HepG2 (cell line): ENCODE data around the gene PAIP2. TPM values are rescaled to one million over a fixed set of nuclear protein-coding genes. Genes with fewer than 3 reads are reported as not detected.
A peak's percentile ranks its signal among the peaks of the same experiment; 100 is the strongest.

Source experiments
- ELK4 ChIP-seq: sonication (generic); formaldehyde crosslinking; IDR thresholded peaks from 2 replicates; pipeline ENCODE4 v1.9.0; 2021; ENCODE audit warnings: missing genetic modification reagents, borderline replicate concordance
- ESRRA ChIP-seq: sonication (generic); formaldehyde crosslinking; IDR thresholded peaks from 2 replicates; pipeline ENCODE4 v1.5.1; 2020; ENCODE audit warnings: mild to moderate bottlenecking, low read depth, missing genetic modification reagents
- HOXA9 ChIP-seq: sonication (generic); formaldehyde crosslinking; IDR thresholded peaks from 2 replicates; pipeline ENCODE4 v1.8.1; 2022; ENCODE audit warnings: missing genetic modification reagents, mild to moderate bottlenecking, moderate library complexity, borderline replicate concordance
- KDM5B ChIP-seq: sonication (generic); formaldehyde crosslinking; IDR thresholded peaks from 2 replicates; pipeline ENCODE4 v1.4.0; 2020; ENCODE audit warnings: missing genetic modification reagents, mild to moderate bottlenecking, borderline replicate concordance
- KDM6A ChIP-seq: IDR thresholded peaks from 2 replicates; pipeline ENCODE4 v1.6.1; 2016; ENCODE audit warnings: low read depth
- MBD4 ChIP-seq: IDR thresholded peaks from 2 replicates; pipeline ENCODE4 v1.6.1; 2012; ENCODE audit warnings: low read length, inconsistent platforms, borderline replicate concordance
- POLR2G ChIP-seq: fragments of 200-400 bp; formaldehyde crosslinking; IDR thresholded peaks from 2 replicates; pipeline ENCODE4 v1.6.1; 2018; ENCODE audit warnings: mild to moderate bottlenecking, low read depth, low read length, moderate library complexity
- RBFOX2 ChIP-seq: fragments of 200-400 bp; formaldehyde crosslinking; IDR thresholded peaks from 2 replicates; pipeline ENCODE4 v1.6.1; 2017; ENCODE audit warnings: low read depth, mild to moderate bottlenecking, low read length
- TP53 ChIP-seq: sonication (generic); formaldehyde crosslinking; conservative IDR thresholded peaks from 2 replicates; pipeline ENCODE4 v1.4.0; 2020; ENCODE audit warnings: missing genetic modification reagents
- ZHX1 ChIP-seq: sonication (generic); formaldehyde crosslinking; IDR thresholded peaks from 2 replicates; pipeline ENCODE4 v1.8.1; 2022; ENCODE audit warnings: low read depth, mild to moderate bottlenecking, missing genetic modification reagents
- ZNF101 ChIP-seq: sonication (generic); formaldehyde crosslinking; IDR thresholded peaks from 2 replicates; pipeline ENCODE4 v1.4.0; 2020; ENCODE audit warnings: mild to moderate bottlenecking, low read depth, missing genetic modification reagents, borderline replicate concordance
- ZNF746 ChIP-seq: sonication (generic); formaldehyde crosslinking; IDR thresholded peaks from 2 replicates; pipeline ENCODE4 v1.8.0; 2022; ENCODE audit warnings: mild to moderate bottlenecking, missing genetic modification reagents
- polyA plus RNA-seq, 8 experiments: library from polyadenylated mRNA; depleted of rRNA in 3 of 8; stranded (reverse) in 7 of 8; unstranded in 1 of 8; fragments of >200 nt; fragmentation: Illumina TruSeq in 4 of 8; extraction: Trizol in 4 of 8; gene quantifications; 2 replicates each; pipeline versions ENCODE4 v1.2.1 to v1.2.3, GENCODE V29; 2011 to 2016; ENCODE audit warnings: low read depth in 4 of 8, missing spikeins in 1 of 8, mixed read lengths in 1 of 8; ENCODE audit not compliant: insufficient read depth in 1 of 8
- total RNA-seq, 5 experiments: library from RNA; depleted of rRNA; stranded (reverse); fragments of >200 nt; fragmentation: Illumina TruSeq; extraction: Trizol; gene quantifications; 2 replicates each; pipeline ENCODE4 v1.2.3, GENCODE V29; 2016; ENCODE audit warnings: low read depth in 1 of 5
- TF ChIP-seq, protein P1 (sequence below): sonication (generic); formaldehyde crosslinking; IDR thresholded peaks from 2 replicates; pipeline ENCODE4 v1.5.0; 2020; ENCODE audit warnings: mild to moderate bottlenecking, missing genetic modification reagents, borderline replicate concordance
- TF ChIP-seq, protein P2 (sequence below): sonication (generic); formaldehyde crosslinking; IDR thresholded peaks from 2 replicates; pipeline ENCODE4 v1.9.0; 2022; ENCODE audit warnings: missing genetic modification reagents, mild to moderate bottlenecking, borderline replicate concordance

The PAIP2 gene
- total and polyA plus RNA-seq, 2 of the 13 experiments (the other 11 are each of a cell fraction or from before 2014, with no cell fraction given), result 61.5 to 76.3 TPM

DNA sequence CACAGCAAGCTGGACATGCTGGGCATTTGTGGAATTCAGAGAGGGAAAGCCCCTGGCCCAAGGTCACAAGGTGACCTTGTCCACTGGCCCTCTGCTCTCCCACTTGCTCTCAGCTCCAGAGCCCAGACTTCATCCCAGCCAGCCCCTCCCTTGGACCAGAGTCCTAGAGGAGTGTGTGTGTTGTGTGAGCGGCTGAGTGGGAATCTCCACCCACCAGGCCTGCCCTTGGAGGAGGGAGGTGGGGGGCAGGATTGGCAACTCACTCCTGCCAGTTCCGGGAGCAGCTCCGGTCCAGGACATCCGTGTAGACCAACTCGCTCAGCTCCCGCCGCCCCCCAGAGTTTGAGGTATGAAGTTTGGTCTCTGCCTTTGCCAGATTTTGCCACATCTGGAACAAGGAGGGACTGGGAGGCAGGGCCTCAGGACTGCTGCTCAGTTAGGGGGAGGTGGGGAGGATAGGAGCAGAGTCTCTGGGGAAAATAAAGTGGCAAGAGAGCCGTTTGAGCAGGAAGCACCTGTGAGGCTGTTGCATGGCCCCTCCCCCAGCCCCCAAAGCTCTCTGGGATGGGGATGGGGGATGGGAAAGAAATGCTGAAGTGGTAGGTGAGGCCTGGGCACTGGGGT, 46.7 kb downstream of the PAIP2 start (continued):
- TF ChIP-seq ZHX1 (CRISPR knock-in tag), result peak; percentile 40; the same call in 1 of the 2 replicates
- TF ChIP-seq ELK4 (CRISPR knock-in tag), result no peak
- no peak for TF ChIP-seq MBD4
- peak; percentile 99 for TF ChIP-seq ESRRA (CRISPR knock-in tag)
- TF ChIP-seq ZNF101 (CRISPR knock-in tag), result no peak
- TF ChIP-seq, protein P1, sequence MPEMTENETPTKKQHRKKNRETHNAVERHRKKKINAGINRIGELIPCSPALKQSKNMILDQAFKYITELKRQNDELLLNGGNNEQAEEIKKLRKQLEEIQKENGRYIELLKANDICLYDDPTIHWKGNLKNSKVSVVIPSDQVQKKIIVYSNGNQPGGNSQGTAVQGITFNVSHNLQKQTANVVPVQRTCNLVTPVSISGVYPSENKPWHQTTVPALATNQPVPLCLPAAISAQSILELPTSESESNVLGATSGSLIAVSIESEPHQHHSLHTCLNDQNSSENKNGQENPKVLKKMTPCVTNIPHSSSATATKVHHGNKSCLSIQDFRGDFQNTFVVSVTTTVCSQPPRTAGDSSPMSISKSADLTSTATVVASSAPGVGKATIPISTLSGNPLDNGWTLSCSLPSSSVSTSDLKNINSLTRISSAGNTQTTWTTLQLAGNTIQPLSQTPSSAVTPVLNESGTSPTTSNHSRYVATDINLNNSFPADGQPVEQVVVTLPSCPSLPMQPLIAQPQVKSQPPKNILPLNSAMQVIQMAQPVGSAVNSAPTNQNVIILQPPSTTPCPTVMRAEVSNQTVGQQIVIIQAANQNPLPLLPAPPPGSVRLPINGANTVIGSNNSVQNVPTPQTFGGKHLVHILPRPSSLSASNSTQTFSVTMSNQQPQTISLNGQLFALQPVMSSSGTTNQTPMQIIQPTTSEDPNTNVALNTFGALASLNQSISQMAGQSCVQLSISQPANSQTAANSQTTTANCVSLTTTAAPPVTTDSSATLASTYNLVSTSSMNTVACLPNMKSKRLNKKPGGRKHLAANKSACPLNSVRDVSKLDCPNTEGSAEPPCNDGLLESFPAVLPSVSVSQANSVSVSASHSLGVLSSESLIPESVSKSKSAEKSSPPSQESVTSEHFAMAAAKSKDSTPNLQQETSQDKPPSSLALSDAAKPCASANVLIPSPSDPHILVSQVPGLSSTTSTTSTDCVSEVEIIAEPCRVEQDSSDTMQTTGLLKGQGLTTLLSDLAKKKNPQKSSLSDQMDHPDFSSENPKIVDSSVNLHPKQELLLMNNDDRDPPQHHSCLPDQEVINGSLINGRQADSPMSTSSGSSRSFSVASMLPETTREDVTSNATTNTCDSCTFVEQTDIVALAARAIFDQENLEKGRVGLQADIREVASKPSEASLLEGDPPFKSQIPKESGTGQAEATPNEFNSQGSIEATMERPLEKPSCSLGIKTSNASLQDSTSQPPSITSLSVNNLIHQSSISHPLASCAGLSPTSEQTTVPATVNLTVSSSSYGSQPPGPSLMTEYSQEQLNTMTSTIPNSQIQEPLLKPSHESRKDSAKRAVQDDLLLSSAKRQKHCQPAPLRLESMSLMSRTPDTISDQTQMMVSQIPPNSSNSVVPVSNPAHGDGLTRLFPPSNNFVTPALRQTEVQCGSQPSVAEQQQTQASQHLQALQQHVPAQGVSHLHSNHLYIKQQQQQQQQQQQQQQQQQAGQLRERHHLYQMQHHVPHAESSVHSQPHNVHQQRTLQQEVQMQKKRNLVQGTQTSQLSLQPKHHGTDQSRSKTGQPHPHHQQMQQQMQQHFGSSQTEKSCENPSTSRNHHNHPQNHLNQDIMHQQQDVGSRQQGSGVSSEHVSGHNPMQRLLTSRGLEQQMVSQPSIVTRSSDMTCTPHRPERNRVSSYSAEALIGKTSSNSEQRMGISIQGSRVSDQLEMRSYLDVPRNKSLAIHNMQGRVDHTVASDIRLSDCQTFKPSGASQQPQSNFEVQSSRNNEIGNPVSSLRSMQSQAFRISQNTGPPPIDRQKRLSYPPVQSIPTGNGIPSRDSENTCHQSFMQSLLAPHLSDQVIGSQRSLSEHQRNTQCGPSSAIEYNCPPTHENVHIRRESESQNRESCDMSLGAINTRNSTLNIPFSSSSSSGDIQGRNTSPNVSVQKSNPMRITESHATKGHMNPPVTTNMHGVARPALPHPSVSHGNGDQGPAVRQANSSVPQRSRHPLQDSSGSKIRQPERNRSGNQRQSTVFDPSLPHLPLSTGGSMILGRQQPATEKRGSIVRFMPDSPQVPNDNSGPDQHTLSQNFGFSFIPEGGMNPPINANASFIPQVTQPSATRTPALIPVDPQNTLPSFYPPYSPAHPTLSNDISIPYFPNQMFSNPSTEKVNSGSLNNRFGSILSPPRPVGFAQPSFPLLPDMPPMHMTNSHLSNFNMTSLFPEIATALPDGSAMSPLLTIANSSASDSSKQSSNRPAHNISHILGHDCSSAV, result no peak
- TF ChIP-seq HOXA9 (CRISPR knock-in tag), result no peak
- TF ChIP-seq ZNF746 (CRISPR knock-in tag), result no peak
- TF ChIP-seq KDM5B (CRISPR knock-in tag), result peak; percentile 23; the same call in 1 of the 2 replicates
- no peak for TF ChIP-seq KDM6A
- TF ChIP-seq POLR2G, result peak; percentile 54; the same call in 1 of the 2 replicates
- no peak for TF ChIP-seq TP53 (CRISPR knock-in tag)
- TF ChIP-seq, protein P2, sequence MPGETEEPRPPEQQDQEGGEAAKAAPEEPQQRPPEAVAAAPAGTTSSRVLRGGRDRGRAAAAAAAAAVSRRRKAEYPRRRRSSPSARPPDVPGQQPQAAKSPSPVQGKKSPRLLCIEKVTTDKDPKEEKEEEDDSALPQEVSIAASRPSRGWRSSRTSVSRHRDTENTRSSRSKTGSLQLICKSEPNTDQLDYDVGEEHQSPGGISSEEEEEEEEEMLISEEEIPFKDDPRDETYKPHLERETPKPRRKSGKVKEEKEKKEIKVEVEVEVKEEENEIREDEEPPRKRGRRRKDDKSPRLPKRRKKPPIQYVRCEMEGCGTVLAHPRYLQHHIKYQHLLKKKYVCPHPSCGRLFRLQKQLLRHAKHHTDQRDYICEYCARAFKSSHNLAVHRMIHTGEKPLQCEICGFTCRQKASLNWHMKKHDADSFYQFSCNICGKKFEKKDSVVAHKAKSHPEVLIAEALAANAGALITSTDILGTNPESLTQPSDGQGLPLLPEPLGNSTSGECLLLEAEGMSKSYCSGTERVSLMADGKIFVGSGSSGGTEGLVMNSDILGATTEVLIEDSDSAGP (CRISPR knock-in tag), result peak; percentile 70
- TF ChIP-seq RBFOX2, result no peak
